ENCODE results near the gene ZSCAN18.
"Not testable (repeated sequence)": the region's sequence is repeated elsewhere in the genome, so short reads cannot be mapped to it uniquely, and the experiment has no call there.

Gene ZSCAN18, protein sequence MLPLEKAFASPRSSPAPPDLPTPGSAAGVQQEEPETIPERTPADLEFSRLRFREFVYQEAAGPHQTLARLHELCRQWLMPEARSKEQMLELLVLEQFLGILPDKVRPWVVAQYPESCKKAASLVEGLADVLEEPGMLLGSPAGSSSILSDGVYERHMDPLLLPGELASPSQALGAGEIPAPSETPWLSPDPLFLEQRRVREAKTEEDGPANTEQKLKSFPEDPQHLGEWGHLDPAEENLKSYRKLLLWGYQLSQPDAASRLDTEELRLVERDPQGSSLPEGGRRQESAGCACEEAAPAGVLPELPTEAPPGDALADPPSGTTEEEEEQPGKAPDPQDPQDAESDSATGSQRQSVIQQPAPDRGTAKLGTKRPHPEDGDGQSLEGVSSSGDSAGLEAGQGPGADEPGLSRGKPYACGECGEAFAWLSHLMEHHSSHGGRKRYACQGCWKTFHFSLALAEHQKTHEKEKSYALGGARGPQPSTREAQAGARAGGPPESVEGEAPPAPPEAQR

DNA sequence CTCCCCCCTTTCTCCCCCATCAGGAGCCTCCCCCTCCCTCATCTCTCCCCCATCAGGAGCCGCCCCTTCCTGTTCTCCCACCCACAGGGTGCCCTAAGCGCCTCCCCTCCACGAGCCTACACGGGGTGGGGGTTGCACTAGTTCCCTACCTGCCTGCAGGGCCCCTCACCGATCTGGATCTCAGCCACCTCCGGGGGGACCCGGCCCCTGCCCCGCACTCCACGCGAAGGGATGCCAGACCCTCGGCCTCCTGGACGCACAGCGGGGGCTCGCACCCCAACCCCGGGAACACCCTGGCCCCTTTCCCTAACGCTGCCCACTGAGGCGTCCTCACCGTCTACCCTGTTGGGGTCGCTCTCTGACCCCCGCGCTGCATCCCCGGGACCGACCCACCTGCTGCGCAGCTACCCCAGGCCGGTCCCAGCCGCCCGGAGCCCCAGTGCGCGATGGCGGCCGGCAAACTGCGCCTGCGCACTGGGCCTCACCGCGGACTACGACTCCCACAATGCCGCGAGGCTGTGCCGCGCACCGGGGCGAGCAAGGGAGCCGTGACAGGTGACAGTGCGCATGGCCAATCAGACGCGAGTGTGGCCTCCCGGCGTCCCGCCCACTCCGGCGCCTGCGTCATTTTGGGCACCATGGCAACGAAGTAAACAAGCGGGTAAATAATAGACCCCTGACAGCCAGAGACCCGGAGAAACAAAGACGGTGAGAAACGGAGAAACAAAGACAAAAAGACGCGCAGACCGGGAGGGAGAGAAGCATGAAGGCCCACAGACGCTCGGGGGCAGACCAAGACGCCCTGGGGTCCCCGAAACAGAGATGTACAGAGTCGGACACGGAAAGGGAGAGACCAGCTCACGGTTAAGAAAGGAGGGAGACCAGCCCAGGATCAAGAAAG, at the start of gene ZSCAN18:
TSS of gene ZSCAN18 (minus strand) at position 451 of the 901 bp plus-strand sequence. CDS start 7,964 bp downstream, outside the sequence.
- ChIA-PET CTCF (no interaction called here), POLR2A (no interaction called here)
- TF ChIP-seq, protein P1, sequence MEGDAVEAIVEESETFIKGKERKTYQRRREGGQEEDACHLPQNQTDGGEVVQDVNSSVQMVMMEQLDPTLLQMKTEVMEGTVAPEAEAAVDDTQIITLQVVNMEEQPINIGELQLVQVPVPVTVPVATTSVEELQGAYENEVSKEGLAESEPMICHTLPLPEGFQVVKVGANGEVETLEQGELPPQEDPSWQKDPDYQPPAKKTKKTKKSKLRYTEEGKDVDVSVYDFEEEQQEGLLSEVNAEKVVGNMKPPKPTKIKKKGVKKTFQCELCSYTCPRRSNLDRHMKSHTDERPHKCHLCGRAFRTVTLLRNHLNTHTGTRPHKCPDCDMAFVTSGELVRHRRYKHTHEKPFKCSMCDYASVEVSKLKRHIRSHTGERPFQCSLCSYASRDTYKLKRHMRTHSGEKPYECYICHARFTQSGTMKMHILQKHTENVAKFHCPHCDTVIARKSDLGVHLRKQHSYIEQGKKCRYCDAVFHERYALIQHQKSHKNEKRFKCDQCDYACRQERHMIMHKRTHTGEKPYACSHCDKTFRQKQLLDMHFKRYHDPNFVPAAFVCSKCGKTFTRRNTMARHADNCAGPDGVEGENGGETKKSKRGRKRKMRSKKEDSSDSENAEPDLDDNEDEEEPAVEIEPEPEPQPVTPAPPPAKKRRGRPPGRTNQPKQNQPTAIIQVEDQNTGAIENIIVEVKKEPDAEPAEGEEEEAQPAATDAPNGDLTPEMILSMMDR (IDR thresholded peaks at IDR 0.05; ENCODE audit: control extremely low read depth, extremely low read depth, low read depth, missing control alignments), result no peak
- peak; percentile 91 for DNase-seq (ENCODE audit: extremely low spot score)

DNA sequence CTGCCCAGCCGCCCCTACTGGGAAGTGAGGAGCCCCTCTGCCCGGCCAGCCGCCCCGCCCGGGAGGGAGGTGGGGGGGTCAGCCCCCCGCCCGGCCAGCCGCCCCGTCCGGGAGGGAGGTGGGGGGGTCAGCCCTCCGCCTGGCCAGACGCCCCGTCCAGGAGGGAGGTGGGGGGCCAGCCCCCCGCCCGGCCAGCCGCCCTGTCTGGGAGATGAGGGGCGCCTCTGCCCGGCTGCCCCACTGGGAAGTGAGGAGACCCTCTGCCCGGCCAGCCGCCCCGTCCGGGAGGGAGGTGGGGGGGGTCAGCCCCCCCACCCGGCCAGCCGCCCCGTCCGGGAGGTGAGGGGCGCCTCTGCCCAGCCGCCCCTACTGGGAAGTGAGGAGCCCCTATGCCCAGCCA, 49.4 kb upstream of the ZSCAN18 start:
- POLR2A ChIA-PET; DNase-seq (ENCODE audit: extremely low spot score); CTCF ChIA-PET: not testable (repeated sequence)

DNA sequence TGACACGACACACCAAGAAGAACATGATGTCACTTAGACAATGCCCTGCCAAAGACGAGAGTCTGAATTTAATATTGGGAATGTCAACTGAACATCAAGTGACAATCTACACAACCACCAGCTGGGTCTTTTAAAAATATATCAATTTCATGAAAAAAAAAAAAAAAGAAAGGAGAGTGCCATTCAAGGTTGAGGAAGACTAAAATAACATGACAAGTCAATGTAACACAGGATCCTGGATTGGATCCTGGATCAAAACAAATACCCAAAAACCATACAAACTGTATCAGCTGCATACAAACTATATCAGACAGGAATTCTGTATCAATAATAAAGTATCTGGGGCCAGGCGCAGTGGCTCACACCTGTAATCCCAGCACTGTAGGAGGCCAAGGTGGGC, 47.8 kb upstream of the ZSCAN18 start:
- ChIA-PET POLR2A (no interaction called here), CTCF (no interaction called here)
- TF ChIP-seq, protein P1 (IDR thresholded peaks at IDR 0.05; ENCODE audit: control extremely low read depth, extremely low read depth, low read depth, missing control alignments), result no peak
- DNase-seq (ENCODE audit: extremely low spot score), result no peak

DNA sequence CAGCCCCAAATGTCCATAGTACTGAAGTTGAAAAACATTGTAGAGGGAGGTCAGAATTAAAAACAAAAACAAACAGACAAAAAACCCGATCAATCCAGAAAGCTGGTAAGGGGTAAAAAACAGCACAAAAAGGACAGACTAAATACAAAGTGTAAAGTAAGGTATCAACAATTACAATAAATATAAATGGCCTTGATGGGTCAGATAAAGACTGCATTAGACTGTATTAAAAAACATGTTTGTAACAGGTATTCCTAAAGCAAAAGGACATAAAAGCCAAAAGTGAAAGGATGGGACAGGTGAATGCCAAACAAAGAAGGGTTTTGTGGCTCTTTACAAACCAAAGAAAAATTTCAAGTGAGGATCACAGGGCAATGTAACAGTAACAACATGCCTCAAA, 36.2 kb upstream of the ZSCAN18 start:
- TF ChIP-seq, protein P1 (IDR thresholded peaks at IDR 0.05; ENCODE audit: control extremely low read depth, extremely low read depth, low read depth, missing control alignments), result no peak
- POLR2A ChIA-PET, result no interaction called here
- CTCF ChIA-PET, result no interaction called here
- no peak for DNase-seq (ENCODE audit: extremely low spot score)

DNA sequence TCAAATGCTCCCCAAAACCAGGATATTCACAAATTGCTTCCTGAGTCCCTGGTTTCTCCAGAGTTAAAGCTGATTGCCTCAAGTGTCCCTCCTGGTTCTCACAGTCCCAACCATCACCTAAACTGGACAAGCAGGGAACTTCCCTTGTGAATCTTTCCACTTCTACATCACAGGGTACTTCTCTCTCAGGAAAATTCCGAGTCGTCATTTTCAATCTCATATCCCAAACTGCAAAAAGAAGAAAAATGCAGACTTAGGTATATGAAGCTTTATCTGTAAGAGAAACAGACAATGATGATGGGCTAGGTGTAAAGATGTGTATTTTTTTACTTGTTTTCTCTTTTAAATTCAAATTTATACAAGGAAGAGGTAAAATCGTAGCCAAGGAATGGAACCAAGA, 31.3 kb upstream of the ZSCAN18 start:
- TF ChIP-seq, protein P1 (IDR thresholded peaks at IDR 0.05; ENCODE audit: control extremely low read depth, extremely low read depth, low read depth, missing control alignments), result no peak
- ChIA-PET CTCF (no interaction called here), POLR2A (no interaction called here)
- DNase-seq (ENCODE audit: extremely low spot score), result no peak

DNA sequence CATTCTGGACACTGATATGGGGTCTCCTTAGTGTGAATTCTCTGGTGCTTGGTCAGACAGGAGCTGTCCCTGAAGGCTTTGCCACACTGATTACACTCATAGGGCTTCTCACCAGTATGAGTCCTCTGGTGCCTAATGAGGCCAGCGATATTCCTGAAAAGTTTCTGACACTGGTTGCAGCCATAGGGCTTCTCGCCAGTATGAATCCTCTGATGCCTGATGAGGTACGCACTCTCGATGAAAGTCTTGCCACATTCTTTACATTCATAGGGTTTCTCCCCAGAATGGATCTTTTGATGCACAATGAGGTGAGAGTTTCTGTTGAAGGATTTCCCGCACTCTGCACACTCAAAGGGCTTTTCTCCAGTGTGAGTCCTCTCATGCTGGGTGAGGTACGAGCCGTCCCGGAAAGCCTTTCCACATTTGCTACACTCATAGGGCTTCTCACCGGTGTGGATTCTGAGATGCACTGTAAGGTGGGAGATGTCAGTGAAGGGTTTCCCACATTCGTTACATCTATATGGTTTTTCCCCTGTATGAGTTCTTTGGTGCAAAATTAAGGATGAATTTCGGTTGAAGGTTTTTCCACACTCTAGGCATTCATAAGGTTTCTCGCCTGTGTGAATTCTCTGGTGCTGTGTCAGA, 30.1 kb upstream of the ZSCAN18 start:
- TF ChIP-seq, protein P1 (IDR thresholded peaks at IDR 0.05; ENCODE audit: control extremely low read depth, extremely low read depth, low read depth, missing control alignments), result no peak
- ChIA-PET POLR2A (no interaction called here), CTCF (interaction anchor here (0.8 kb wide), 1 partner anchor 13 kb away, joined by 3 read pairs; no protein-coding TSS in a partner anchor)
- DNase-seq (ENCODE audit: extremely low spot score), result no peak
